Testis (tissue), 2 donors: ENCODE data around the gene EBI3.

ENCODE experiments used
- CTCF ChIP-seq, 3 experiments: fragments of 450-650 bp in 2 of 3; fragments of 200-600 bp in 1 of 3; sonication (generic) in 1 of 3; IDR thresholded peaks; one replicate each; pipeline ENCODE4 v1.5.1; 2016 to 2019; ENCODE audit warnings: antibody characterized with exemption in 3 of 3, mild to moderate bottlenecking in 2 of 3, moderate library complexity in 1 of 3
- POLR2A ChIP-seq: fragments of 450-650 bp; IDR thresholded peaks from one replicate; pipeline ENCODE4 v1.6.1; 2017; ENCODE audit warnings: antibody characterized with exemption, mild to moderate bottlenecking, moderate library complexity

- TF ChIP-seq CTCF (IDR thresholded peaks at IDR 0.05) (no peak), POLR2A (no peak)
Observed at GRCh38 chr19:4260613-4261191, 31.4 kb downstream of the EBI3 start.
